B cell (primary cell): ENCODE data around the gene IRAK1. TPM values are rescaled to one million over a fixed set of nuclear protein-coding genes. Genes with fewer than 3 reads are reported as not detected.

Source experiments
- ATAC-seq: fragments of 200-7000 bp; cut with Tn5 transposase; one replicate; pipeline ENCODE4 v1.10.0; 2021; ENCODE audit warnings: low read depth, mild to moderate bottlenecking, moderate number of reproducible peaks, moderate library complexity
- CTCF ChIA-PET: fragments of 350-600 bp; sonication (Branson Sonifier 250); formaldehyde crosslinking; loops from one replicate; lab custom pipeline; 2021; ENCODE audit warnings: antibody characterized with exemption, inconsistent platforms; lab: Charles Lee
- POLR2A ChIA-PET: fragments of 350-600 bp; sonication (Branson Sonifier 250); formaldehyde crosslinking; loops from one replicate; lab custom pipeline; 2021; ENCODE audit warnings: antibody characterized with exemption; lab: Charles Lee
- DNase-seq: peaks from one replicate; pipeline ENCODE4 v3.0.0; 2013
- H2AFZ ChIP-seq: 2 replicates; pipeline ENCODE4 v1.6.1; 2012; ENCODE audit warnings: mild to moderate bottlenecking, low read depth, low read length; ENCODE audit not compliant: insufficient read depth, poor library complexity, severe bottlenecking
- H3K27ac ChIP-seq, 2 donors: 1 replicate in 1 of 2; 2 replicates in 1 of 2; pipeline ENCODE4 v1.5.1; 2012 to 2013; ENCODE audit warnings: low read length in 2 of 2, mild to moderate bottlenecking in 2 of 2, moderate library complexity in 1 of 2
- H3K27me3 ChIP-seq, 4 experiments: fragments of 200-600 bp in 1 of 4; sonication (generic) in 1 of 4; replicated peaks in 1 of 4; 1 replicate in 2 of 4; 2 replicates in 2 of 4; pipeline versions ENCODE4 v1.6.1 to v1.7.0; 2013 to 2016; ENCODE audit warnings: low read length in 3 of 4, mild to moderate bottlenecking in 2 of 4, mixed read lengths in 1 of 4, moderate library complexity in 1 of 4; ENCODE audit not compliant: insufficient read depth in 4 of 4, control insufficient read depth in 3 of 4; ENCODE audit errors: control extremely low read depth in 1 of 4
- H3K36me3 ChIP-seq, 2 experiments: replicated peaks in 1 of 2; 1 replicate in 1 of 2; 2 replicates in 1 of 2; pipeline versions ENCODE4 v1.6.1 to v1.7.1; 2013; ENCODE audit warnings: low read length in 1 of 2; ENCODE audit not compliant: insufficient read depth in 2 of 2, control insufficient read depth in 1 of 2; ENCODE audit errors: control extremely low read depth in 1 of 2, extremely low read depth in 1 of 2
- H3K4me1 ChIP-seq, 2 donors: fragments of 200-600 bp in 1 of 2; sonication (generic) in 1 of 2; 1 replicate in 1 of 2; 2 replicates in 1 of 2; pipeline versions ENCODE4 v1.5.1 to v1.6.1; 2013 to 2017; ENCODE audit warnings: low read length in 2 of 2; ENCODE audit not compliant: control insufficient read depth in 2 of 2, insufficient read depth in 2 of 2
- H3K4me2 ChIP-seq: replicated peaks from 2 replicates; pipeline ENCODE3; 2012; ENCODE audit warnings: mild to moderate bottlenecking, low read depth, low read length; ENCODE audit not compliant: poor library complexity, severe bottlenecking
- H3K4me3 ChIP-seq, 5 experiments: fragments of 200-600 bp in 1 of 5; sonication (generic) in 1 of 5; 1 replicate in 3 of 5; 2 replicates in 2 of 5; pipeline versions ENCODE4 v1.5.1 to v1.7.0; 2011 to 2016; ENCODE audit warnings: low read length in 4 of 5, mild to moderate bottlenecking in 4 of 5, low read depth in 2 of 5, control low read depth in 1 of 5, moderate library complexity in 1 of 5; ENCODE audit not compliant: insufficient read depth in 1 of 5; ENCODE audit errors: control extremely low read depth in 1 of 5, extremely low read depth in 1 of 5
- H3K79me2 ChIP-seq: fragments of 200-600 bp; sonication (generic); one replicate; pipeline ENCODE4 v1.6.0; 2016; ENCODE audit warnings: low read length; ENCODE audit not compliant: control insufficient read depth, insufficient read depth
- H3K9ac ChIP-seq: fragments of 200-600 bp; sonication (generic); 2 replicates; pipeline ENCODE4 v1.6.1; 2017; ENCODE audit warnings: mild to moderate bottlenecking, low read length, moderate library complexity
- H3K9me3 ChIP-seq, 3 donors: one replicate each; pipeline versions ENCODE4 v1.6.1 to v1.7.1; 2013; ENCODE audit warnings: low read length in 2 of 3; ENCODE audit not compliant: control insufficient read depth in 2 of 3, insufficient read depth in 1 of 3; ENCODE audit errors: control extremely low read depth in 1 of 3
- H4K20me1 ChIP-seq: 2 replicates; pipeline ENCODE4 v1.6.0; 2012; ENCODE audit warnings: mild to moderate bottlenecking, low read length; ENCODE audit not compliant: insufficient read depth, control insufficient read depth, poor library complexity, severe bottlenecking
- H3K27ac Mint-ChIP-seq: one replicate; pipeline ENCODE4 v1.8.0; 2021; ENCODE audit warnings: mixed read lengths
- H3K27me3 Mint-ChIP-seq: one replicate; pipeline ENCODE4 v1.8.0; 2021; ENCODE audit warnings: mixed read lengths
- H3K4me1 Mint-ChIP-seq: one replicate; pipeline ENCODE4 v1.8.0; 2021; ENCODE audit warnings: mixed read lengths
- H3K4me3 Mint-ChIP-seq: one replicate; pipeline ENCODE4 v1.8.0; 2021; ENCODE audit warnings: mixed read lengths
- H3K9me3 Mint-ChIP-seq: one replicate; pipeline ENCODE4 v1.8.0; 2022; ENCODE audit warnings: mixed read lengths; ENCODE audit not compliant: insufficient read depth
- CTCF ChIP-seq: fragments of 200-600 bp; IDR thresholded peaks from one replicate; pipeline ENCODE4 v1.8.0; 2022; ENCODE audit warnings: antibody characterized with exemption, mild to moderate bottlenecking
- EZH2 ChIP-seq: IDR thresholded peaks from 2 replicates; pipeline ENCODE4 v1.6.1; 2012; ENCODE audit warnings: borderline replicate concordance, low read depth, mild to moderate bottlenecking, moderate library complexity, low read length; ENCODE audit not compliant: insufficient read depth, poor library complexity, severe bottlenecking
- WGBS: methylation state at CpG from one replicate; pipeline ENCODE4 v1.1.5; 2013; ENCODE audit warnings: missing lambda C conversion rate; ENCODE audit not compliant: insufficient coverage; 5-methylcytosine and 5-hydroxymethylcytosine counted together
- intact Hi-C: fragments of 100-400 bp; cut with micrococcal nuclease; formaldehyde crosslinking; loops from one replicate; pipeline ENCODE4 v1.10.0; 2022
- polyA plus RNA-seq: library from polyadenylated mRNA; depleted of rRNA; stranded (reverse); fragments of >200 nt; gene quantifications from 2 replicates; pipeline ENCODE4 v1.2.3, GENCODE V29; 2012
- total RNA-seq, 2 donors: library from RNA; stranded (reverse); fragments of 120-200 nt in 1 of 2; gene quantifications; 1 replicate in 1 of 2; 2 replicates in 1 of 2; pipeline versions ENCODE4 v1.2.3 to v1.2.4, GENCODE V29; 2013 to 2022

The IRAK1 gene
- total and polyA plus RNA-seq, 2 donors (not counting 1 experiment from before 2014, with no cell fraction given), result 112 to 118 TPM

GRCh38 chrX:154016366-154017076 is 3.2 kb downstream of the IRAK1 start:
- peaks cover 22% of the 10 kb centered on the region for H3K4me1 Mint-ChIP-seq
- Histone ChIP-seq H3K9ac (no peak overlapping the region), H4K20me1 (no peaks in the 10 kb centered on the region), H2AFZ (no peak overlapping the region), H3K4me1 (peaks cover 6 to 33% of the 10 kb centered on the region in 2 donors), H3K27me3 (no peaks in the 10 kb centered on the region), H3K4me3 (no peak overlapping the region), H3K9me3 (no peaks in the 10 kb centered on the region), H3K4me2 (no peak overlapping the region), H3K79me2 (peaks cover 31% of the 10 kb centered on the region), H3K27ac (no peak overlapping the region), H3K36me3 (peaks cover 0 to 46% of the 10 kb centered on the region in 2 experiments)
- no peak for TF ChIP-seq EZH2
- H3K9me3 Mint-ChIP-seq, result no peaks in the 10 kb centered on the region
- DNase-seq (no peak), ATAC-seq (no peak)
- 96% methylated on average over 18 of the region's 24 CpGs for WGBS
- ChIA-PET POLR2A (no interaction called here), CTCF (interaction anchor here (1.0 to 3.9 kb wide), 2 partner anchors 9 to 47 kb away, joined by 5 to 21 read pairs; no protein-coding TSS in a partner anchor)
- H3K4me3 Mint-ChIP-seq, result no peak overlapping the region
- H3K27me3 Mint-ChIP-seq, result no peaks in the 10 kb centered on the region
- H3K27ac Mint-ChIP-seq, result peak overlapping the region; percentile 37
- intact Hi-C loops, result no loop called here

- Histone ChIP-seq H3K79me2 (peaks cover 30% of the 10 kb centered on the region), H3K9me3 (no peaks in the 10 kb centered on the region), H3K4me1 (peaks cover 3 to 29% of the 10 kb centered on the region in 2 donors), H3K4me3 (no peak overlapping the region), H3K4me2 (no peak overlapping the region), H3K27ac (no peak overlapping the region), H3K36me3 (peaks cover 0 to 47% of the 10 kb centered on the region in 2 experiments), H3K27me3 (no peaks in the 10 kb centered on the region), H3K9ac (no peak overlapping the region), H4K20me1 (no peaks in the 10 kb centered on the region), H2AFZ (no peak overlapping the region)
- Mint-ChIP-seq H3K4me1 (peaks cover 22% of the 10 kb centered on the region), H3K9me3 (no peaks in the 10 kb centered on the region), H3K27ac (peak overlapping the region; percentile 17), H3K4me3 (no peak overlapping the region), H3K27me3 (no peaks in the 10 kb centered on the region)
- ATAC-seq, result no peak
- WGBS, result 88% methylated on average over 11 of the region's 16 CpGs
- ChIA-PET POLR2A (no interaction called here), CTCF (no interaction called here)
- intact Hi-C loops, result no loop called here
- TF ChIP-seq CTCF, result no peak
- DNase-seq, result no peak
Measured at GRCh38 chrX:154015581-154016264, 4.0 kb downstream of the IRAK1 start.
